ENCODE measurements around the gene DISC1. TPM values are rescaled to one million over a fixed set of nuclear protein-coding genes. Genes with fewer than 3 reads are reported as not detected.
A peak's percentile ranks its signal among the peaks of the same experiment; 100 is the strongest.

Gene DISC1
- polyA plus RNA-seq, 1 of the 3 experiments (the other 2 are of a cell fraction), result 1.7 TPM

- Histone ChIP-seq H3K4me2 (no peak overlapping the region), H3K27me3 (ENCODE audit: insufficient read depth) (no peaks in the 10 kb centered on the region), H3K9me3 (no peaks in the 10 kb centered on the region), H3K9ac (no peak overlapping the region), H3K79me2 (ENCODE audit: insufficient read depth) (no peaks in the 10 kb centered on the region), H3K4me1 (ENCODE audit: control insufficient read depth in 1 of 2, insufficient read depth in 2 of 2, low read depth in 1 of 2, low read length in 1 of 2) (peaks cover 0 to 17% of the 10 kb centered on the region in 2 experiments; a peak in 1 of 4 replicates), H3K27ac (ENCODE audit: low read depth in 2 of 2, low read length in 1 of 2) (no peak overlapping the region), H3F3A (replicated peaks; ENCODE audit: insufficient read depth) (no peaks in the 10 kb centered on the region), H3K4me3 (ENCODE audit: low read depth in 2 of 2, low read length in 1 of 2) (no peak overlapping the region), H3K9me2 (no peaks in the 10 kb centered on the region), H4K20me1 (ENCODE audit: insufficient read depth) (no peaks in the 10 kb centered on the region), H3K36me3 (replicated peaks in 1 of 2; ENCODE audit: control insufficient read depth in 1 of 2, insufficient read depth in 2 of 2, low read length in 1 of 2) (no peaks in the 10 kb centered on the region), H2AFZ (ENCODE audit: low read depth) (no peak overlapping the region)
- POLR2A ChIA-PET, result interaction anchor here (0.6 kb wide), 1 partner anchor 124 kb away, joined by 3 read pairs; no protein-coding TSS in a partner anchor
- no peak for DNase-seq
- CTCF ChIA-PET, result interaction anchor here (0.9 to 1.9 kb wide), 3 partner anchors 25 to 224 kb away, joined by 3 to 5 read pairs (median 5); no protein-coding TSS in a partner anchor
- TF ChIP-seq NFIC (IDR thresholded peaks at IDR 0.05; ENCODE audit: borderline replicate concordance), result no peak
- peak; percentile 34; the same call in 1 of the 2 replicates for TF ChIP-seq RAD21 (IDR thresholded peaks at IDR 0.05; ENCODE audit: low read length)
- WGBS (ENCODE audit: low lambda C conversion rate), result 65% methylated on average over 2 of the region's 2 CpGs
Observed at GRCh38 chr1:231642618-231643017, 16.0 kb downstream of the DISC1 start.

DNA sequence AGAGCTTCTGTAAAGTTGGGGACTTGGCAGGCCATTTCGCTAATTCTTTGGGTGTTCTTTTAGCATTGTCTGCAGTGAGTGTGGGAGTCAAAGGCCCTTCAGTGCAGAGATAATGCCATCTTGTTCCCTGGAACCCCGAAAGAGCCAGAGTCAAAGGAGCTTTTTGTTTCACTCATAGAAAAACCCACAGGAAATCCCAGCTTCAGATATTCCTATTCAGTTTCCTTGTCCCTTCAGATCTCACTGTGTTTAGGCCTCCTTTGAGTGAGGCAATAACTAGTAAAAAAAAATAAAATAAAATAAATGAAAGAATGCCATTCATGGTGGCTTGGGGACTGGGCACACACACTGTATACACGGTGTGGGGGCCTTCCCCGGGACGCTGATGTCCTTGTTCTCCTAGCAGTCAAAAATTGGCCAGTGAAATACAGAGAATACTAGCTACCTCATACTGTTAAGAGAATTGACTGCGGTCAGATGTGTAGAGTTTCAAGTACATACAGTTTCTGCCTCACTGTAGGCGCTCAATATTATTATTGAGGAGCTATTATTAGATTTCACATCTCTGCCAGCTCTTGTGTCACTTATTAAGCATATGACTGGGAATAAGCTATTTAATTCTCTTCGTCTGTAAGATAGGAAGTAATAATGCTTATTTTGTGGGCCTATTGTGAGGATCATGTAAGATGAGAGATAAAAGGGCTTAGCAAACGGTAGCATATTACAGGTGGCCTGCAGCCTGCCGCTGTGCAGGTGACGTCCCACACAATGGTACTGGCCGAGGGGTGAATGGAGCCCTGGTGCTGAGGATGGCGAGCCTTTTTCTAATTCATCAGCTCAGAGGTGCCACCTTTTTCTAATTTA lies 16.7 kb downstream of the DISC1 start:
- Histone ChIP-seq H3K4me2 (no peak overlapping the region), H3K27ac (ENCODE audit: low read depth in 2 of 2, low read length in 1 of 2) (no peak overlapping the region), H3F3A (replicated peaks; ENCODE audit: insufficient read depth) (no peaks in the 10 kb centered on the region), H3K36me3 (replicated peaks in 1 of 2; ENCODE audit: control insufficient read depth in 1 of 2, insufficient read depth in 2 of 2, low read length in 1 of 2) (no peaks in the 10 kb centered on the region), H3K4me3 (ENCODE audit: low read depth in 2 of 2, low read length in 1 of 2) (no peak overlapping the region), H3K4me1 (ENCODE audit: control insufficient read depth in 1 of 2, insufficient read depth in 2 of 2, low read depth in 1 of 2, low read length in 1 of 2) (peaks cover 0 to 17% of the 10 kb centered on the region in 2 experiments; a peak in 1 of 4 replicates), H3K79me2 (ENCODE audit: insufficient read depth) (no peaks in the 10 kb centered on the region), H3K27me3 (ENCODE audit: insufficient read depth) (no peaks in the 10 kb centered on the region), H4K20me1 (ENCODE audit: insufficient read depth) (no peaks in the 10 kb centered on the region), H3K9me2 (no peaks in the 10 kb centered on the region), H3K9ac (no peak overlapping the region), H3K9me3 (no peaks in the 10 kb centered on the region), H2AFZ (ENCODE audit: low read depth) (no peak overlapping the region)
- POLR2A ChIA-PET, result no interaction called here
- CTCF ChIA-PET, result interaction anchor here (0.9 to 1.9 kb wide), 5 partner anchors 23 to 286 kb away, joined by 3 to 5 read pairs (median 3); no protein-coding TSS in a partner anchor
- WGBS (ENCODE audit: low lambda C conversion rate), result 85% methylated on average over 13 of the region's 13 CpGs
- TF ChIP-seq RAD21 (IDR thresholded peaks at IDR 0.05; ENCODE audit: low read length), result no peak
- no peak for TF ChIP-seq IRF3 (IDR thresholded peaks at IDR 0.05; ENCODE audit: low read depth, low read length)
- TF ChIP-seq SIN3A (IDR thresholded peaks at IDR 0.05; ENCODE audit: borderline replicate concordance, low read depth, low read length), result no peak
- TF ChIP-seq, protein P1, sequence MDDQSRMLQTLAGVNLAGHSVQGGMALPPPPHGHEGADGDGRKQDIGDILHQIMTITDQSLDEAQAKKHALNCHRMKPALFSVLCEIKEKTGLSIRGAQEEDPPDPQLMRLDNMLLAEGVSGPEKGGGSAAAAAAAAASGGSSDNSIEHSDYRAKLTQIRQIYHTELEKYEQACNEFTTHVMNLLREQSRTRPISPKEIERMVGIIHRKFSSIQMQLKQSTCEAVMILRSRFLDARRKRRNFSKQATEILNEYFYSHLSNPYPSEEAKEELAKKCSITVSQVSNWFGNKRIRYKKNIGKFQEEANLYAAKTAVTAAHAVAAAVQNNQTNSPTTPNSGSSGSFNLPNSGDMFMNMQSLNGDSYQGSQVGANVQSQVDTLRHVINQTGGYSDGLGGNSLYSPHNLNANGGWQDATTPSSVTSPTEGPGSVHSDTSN (IDR thresholded peaks at IDR 0.05), result no peak
- no peak for TF ChIP-seq YY1 (IDR thresholded peaks at IDR 0.05; ENCODE audit: low read depth)
- no peak for TF ChIP-seq SMC3 (IDR thresholded peaks at IDR 0.05; ENCODE audit: low read depth, low read length)
- TF ChIP-seq, protein P2, sequence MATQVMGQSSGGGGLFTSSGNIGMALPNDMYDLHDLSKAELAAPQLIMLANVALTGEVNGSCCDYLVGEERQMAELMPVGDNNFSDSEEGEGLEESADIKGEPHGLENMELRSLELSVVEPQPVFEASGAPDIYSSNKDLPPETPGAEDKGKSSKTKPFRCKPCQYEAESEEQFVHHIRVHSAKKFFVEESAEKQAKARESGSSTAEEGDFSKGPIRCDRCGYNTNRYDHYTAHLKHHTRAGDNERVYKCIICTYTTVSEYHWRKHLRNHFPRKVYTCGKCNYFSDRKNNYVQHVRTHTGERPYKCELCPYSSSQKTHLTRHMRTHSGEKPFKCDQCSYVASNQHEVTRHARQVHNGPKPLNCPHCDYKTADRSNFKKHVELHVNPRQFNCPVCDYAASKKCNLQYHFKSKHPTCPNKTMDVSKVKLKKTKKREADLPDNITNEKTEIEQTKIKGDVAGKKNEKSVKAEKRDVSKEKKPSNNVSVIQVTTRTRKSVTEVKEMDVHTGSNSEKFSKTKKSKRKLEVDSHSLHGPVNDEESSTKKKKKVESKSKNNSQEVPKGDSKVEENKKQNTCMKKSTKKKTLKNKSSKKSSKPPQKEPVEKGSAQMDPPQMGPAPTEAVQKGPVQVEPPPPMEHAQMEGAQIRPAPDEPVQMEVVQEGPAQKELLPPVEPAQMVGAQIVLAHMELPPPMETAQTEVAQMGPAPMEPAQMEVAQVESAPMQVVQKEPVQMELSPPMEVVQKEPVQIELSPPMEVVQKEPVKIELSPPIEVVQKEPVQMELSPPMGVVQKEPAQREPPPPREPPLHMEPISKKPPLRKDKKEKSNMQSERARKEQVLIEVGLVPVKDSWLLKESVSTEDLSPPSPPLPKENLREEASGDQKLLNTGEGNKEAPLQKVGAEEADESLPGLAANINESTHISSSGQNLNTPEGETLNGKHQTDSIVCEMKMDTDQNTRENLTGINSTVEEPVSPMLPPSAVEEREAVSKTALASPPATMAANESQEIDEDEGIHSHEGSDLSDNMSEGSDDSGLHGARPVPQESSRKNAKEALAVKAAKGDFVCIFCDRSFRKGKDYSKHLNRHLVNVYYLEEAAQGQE (IDR thresholded peaks at IDR 0.05; ENCODE audit: low read depth, low read length), result no peak
- no peak for TF ChIP-seq EZH2phosphoT487 (IDR thresholded peaks at IDR 0.05; ENCODE audit: borderline replicate concordance, low read depth)
- TF ChIP-seq, protein P3, sequence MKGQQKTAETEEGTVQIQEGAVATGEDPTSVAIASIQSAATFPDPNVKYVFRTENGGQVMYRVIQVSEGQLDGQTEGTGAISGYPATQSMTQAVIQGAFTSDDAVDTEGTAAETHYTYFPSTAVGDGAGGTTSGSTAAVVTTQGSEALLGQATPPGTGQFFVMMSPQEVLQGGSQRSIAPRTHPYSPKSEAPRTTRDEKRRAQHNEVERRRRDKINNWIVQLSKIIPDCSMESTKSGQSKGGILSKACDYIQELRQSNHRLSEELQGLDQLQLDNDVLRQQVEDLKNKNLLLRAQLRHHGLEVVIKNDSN (IDR thresholded peaks at IDR 0.05; ENCODE audit: borderline replicate concordance, low read depth), result no peak
- TF ChIP-seq NRF1 (IDR thresholded peaks at IDR 0.05; ENCODE audit: low read depth, low read length), result no peak
- no peak for DNase-seq

Measured in SK-N-SH (cell line).